SW 1271 (cell line): ENCODE data around the gene TGM5.
A peak's percentile ranks its signal among the peaks of the same experiment; 100 is the strongest.
"Not testable (repeated sequence)": the region's sequence is repeated elsewhere in the genome, so short reads cannot be mapped to it uniquely, and the experiment has no call there.

Source experiments
- DNase-seq, 2 experiments: peaks; one replicate each; lab custom pipeline; 2025; lab: John Stamatoyannopoulos, UW

Gene TGM5

GRCh38 chr15:43218908-43219706 is 47.6 kb downstream of the TGM5 start:
- DNase-seq: no peak

- DNase-seq: no peak
Observed at GRCh38 chr15:43215961-43216360, 50.8 kb downstream of the TGM5 start.

- no peak for DNase-seq
Observed at GRCh38 chr15:43214592-43215295, 52.0 kb downstream of the TGM5 start.

- DNase-seq: no peak
Observed at GRCh38 chr15:43214169-43214568, 52.6 kb downstream of the TGM5 start.

- no peak for DNase-seq
Observed at GRCh38 chr15:43213466-43213865, 53.3 kb downstream of the TGM5 start.

GRCh38 chr15:43212951-43213350 is 53.8 kb downstream of the TGM5 start:
- DNase-seq: no peak

- no peak for DNase-seq
Observed at GRCh38 chr15:43212299-43212698, 54.4 kb downstream of the TGM5 start.

GRCh38 chr15:43211224-43211735 is 55.4 kb downstream of the TGM5 start:
- DNase-seq: no peak

GRCh38 chr15:43210807-43211206 is 55.9 kb downstream of the TGM5 start:
- DNase-seq: no peak

GRCh38 chr15:43210172-43210745 is 56.5 kb downstream of the TGM5 start:
- DNase-seq: no peak

GRCh38 chr15:43209059-43209824 is 57.5 kb downstream of the TGM5 start:
- peak in 1 of 2 experiments; percentile 0 for DNase-seq

GRCh38 chr15:43208052-43209002 is 58.4 kb downstream of the TGM5 start:
- DNase-seq: no peak

- no peak for DNase-seq
Observed at GRCh38 chr15:43207024-43207423, 59.7 kb downstream of the TGM5 start.

- no peak for DNase-seq
Observed at GRCh38 chr15:43206054-43206453, 60.7 kb downstream of the TGM5 start.

- DNase-seq: peak in 1 of 2 experiments; percentile 31
Observed at GRCh38 chr15:43204016-43204901, 62.5 kb downstream of the TGM5 start.

GRCh38 chr15:43199945-43200488 is 66.7 kb downstream of the TGM5 start:
- DNase-seq: no peak

GRCh38 chr15:43198992-43199391 is 67.7 kb downstream of the TGM5 start:
- no peak for DNase-seq

- DNase-seq: not testable (repeated sequence)
Observed at GRCh38 chr15:43198556-43198955, 68.2 kb downstream of the TGM5 start.

- DNase-seq: not testable (repeated sequence)
Observed at GRCh38 chr15:43197773-43198172, 69.0 kb downstream of the TGM5 start.
